Activated CD8-positive, alpha-beta memory T cell treated with anti-CD3 and anti-CD28 coated beads for 1 hour (primary cell): ENCODE results near the gene VAPA.

ENCODE experiments used
- DNase-seq, 2 donors: peaks; one replicate each; pipeline ENCODE4 v3.0.0-alpha.2; 2020; ENCODE audit warnings: low read depth in 1 of 2; ENCODE audit errors: extremely low read depth in 1 of 2

The VAPA gene

DNA sequence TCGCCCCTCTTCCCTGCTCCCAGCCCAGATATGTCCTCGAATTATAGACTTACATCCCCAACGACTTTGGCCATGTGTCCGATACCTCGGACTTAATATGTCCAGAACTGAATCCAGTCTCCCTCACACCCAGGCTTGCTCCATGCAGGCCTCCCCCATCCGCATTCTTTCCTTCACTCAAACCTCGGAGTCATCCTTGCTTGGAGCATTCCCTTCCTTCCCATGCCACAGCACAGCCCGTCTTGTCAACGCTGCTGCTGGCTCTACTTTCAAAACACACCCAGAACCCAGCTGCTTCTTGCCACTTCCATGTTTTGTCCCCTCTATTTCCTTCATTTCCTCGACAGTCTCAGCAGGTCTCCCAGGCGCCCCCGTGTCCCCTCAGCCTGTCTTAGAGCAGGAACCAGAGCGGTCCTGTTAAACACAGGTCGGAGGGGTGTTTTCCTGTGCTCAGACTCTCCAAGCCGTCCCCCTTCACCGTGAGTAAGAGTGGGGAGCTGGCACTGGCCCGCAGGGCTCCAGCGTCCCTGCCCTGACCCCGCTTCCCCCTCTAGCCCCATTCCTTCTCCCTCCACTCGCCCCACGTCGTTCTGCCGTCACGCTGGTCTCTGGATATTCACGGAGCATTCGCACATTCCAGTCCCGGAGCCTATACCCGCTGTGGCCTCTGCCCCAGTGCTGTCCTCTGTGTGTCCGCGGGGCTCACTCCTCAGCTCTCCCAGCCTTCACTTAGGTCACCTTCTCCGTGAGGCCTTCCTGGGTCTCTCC, 54.4 kb downstream of the VAPA start:
- DNase-seq: no peak

DNA sequence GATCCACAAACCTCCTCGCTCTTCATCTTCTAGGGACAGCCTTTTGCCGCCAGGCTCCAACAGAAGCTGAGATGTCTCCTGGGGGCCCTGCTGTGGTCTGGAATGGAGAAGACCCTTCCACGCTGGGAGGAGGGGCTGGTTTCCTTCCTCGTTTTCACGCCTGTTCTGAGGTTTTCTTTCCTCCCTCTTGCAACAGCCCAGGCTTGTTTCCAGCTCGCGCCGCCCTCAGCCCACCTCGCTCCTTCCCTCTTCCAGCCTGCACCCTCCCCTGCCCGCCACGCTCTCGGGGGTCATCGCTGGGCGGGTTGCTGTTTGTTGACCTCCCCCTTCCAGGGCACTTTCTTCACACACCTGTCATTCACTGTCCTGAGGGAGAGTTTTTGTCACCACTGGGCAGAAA, 55.4 kb downstream of the VAPA start:
- no peak for DNase-seq

DNA sequence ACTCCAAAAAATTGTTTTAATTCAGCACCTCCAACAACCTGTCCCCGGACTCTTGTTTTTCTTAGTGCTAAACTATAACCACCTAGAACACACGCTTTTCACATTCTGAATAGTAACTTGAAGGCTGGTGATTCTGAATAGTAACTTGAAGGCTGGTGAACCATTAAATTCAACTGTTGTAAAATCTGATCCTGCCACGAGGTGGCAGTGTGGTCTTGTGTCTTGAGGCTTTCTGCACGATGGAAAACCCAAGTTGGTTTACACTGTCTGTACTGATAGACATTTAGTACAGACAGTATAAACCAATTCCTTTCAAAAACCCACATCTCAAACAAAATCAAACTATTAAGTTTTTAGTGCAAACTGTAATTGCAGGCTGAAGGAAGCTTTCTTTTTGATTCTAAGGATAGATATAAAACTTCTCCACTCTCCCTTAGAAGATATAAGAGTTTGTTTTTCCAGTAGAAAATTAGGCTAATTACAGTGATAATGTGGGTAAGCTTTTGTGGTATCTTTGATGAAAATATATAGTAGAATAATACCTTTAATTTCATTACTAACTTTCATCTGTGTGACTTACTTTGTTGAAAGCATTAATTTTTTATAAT, 57.6 kb downstream of the VAPA start:
- DNase-seq: peak; percentile 18 to 50

DNA sequence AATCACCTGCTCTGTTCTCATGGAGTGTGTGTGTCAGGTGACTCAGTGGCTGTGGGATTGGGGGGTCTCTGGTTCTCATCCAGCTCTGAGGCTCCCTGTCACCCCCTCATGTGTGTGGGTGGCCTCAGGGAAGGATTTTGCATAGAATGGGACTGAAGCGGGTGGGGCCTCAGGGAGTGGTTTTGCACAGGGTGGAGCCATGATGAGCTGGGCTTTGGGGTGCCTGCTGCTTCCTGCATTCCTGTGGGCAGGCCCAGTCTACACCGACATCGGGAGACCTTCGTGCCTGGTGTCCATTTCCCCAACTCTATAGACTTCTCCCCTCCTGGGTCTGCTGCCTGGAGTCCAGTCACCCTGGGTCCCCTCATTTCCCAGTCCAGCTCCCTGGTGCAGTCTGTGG, 59.7 kb downstream of the VAPA start:
- DNase-seq: no peak

DNA sequence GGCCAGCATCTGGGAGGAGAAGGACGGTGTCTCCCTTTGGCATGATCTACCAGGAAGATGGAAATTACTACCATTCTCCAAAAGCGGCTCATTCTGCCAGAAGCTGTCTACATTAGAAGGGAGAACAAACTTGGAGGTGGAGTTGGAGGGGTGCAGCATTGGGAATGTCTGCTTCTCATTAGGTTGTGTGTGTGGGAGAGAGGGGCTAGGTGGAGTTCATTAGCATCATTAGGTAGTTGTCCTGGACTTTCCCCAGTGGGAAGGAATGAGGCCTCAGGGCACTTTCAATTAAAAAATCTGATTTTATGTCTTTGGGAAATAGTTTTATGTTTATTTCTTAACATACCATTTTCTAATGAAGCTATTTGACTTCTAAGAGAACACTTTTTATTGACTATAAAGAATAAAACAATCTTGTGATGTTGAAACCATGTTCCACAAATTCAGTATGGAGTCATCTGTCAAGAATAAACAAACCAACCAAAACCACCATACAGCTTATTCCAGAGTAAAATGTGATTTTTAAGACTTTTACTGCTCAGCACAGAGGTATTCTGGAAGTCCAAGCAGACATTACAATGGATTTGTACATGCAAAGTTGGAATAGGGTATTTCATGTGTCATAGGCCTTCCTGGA, 60.6 kb downstream of the VAPA start:
- DNase-seq: no peak

DNA sequence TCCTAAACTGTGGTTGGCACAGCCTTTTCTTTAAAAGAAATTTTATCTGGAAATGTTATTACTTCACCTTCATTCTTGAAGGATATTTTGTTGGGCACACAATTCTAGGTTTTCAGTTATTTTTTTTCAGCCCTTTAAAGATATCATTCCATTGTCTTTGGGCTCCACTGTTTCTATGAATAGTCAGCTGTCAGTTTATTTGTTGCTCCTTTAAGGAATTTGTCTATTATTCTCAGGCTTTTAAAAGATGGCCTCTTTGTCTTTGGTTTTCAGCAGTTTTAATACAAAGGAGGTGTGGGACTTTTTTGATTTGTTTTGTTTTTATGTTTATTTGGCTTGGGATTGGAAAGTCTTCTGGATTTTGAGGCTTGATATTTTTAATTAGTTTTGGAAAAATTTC, 61.8 kb downstream of the VAPA start:
- no peak for DNase-seq

DNA sequence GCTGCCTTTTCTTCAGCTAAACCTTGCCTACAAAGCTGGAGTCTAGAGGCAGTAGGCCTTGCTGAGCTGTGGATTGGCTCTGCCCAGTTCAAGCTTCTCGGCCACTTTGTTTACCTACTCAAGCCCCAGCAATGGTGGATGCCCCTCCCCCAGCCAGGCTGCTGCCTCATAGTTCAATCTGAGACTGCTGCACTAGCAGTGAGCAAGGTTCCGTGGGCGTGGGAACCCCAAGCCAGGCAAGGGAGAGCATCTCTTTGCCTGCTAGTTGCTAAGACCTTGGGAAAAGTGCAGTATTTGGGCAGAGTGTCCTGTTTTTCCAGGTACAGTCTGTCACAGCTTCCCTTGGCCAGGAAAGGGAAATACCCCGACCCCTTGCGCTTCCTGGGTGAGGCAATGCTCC, 68.9 kb downstream of the VAPA start:
- no peak for DNase-seq

DNA sequence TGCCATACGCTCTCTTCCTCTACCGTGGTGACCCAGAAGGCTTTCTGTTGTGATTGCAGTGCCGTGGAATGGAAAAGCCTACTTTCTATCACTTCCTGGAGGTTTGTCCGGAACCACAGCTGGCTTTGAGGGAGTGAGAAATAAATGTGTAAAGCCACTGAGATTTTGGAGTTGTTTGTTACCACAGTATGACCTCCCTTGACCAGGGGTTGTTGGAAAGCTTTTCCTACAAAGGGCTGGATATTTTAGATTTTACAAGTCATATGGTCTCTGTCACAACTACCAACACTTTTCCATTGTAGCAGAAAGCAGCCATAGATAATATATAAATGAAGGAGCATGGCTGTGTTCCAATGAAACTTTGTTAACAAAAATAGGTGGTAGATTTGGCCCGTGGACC, 70.3 kb downstream of the VAPA start:
- DNase-seq: no peak

DNA sequence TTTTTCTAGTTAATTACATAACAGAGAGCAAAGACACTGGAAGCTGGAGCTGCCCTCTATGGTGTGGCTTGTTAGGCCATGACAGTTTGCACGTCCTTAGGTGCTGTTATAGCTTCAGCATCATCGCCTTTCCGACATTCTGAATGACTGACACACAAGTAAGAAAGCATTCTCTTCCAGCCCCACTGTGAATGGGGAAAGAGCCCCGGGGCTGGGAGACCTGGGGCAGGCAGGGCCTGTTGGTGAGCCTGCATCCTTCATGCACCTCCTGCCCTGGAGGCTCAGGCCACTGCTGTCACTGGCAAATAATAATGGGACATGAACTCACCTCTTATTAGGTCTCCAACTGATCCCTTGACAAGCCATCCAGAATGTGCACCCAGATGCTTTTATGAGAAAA, 71.8 kb downstream of the VAPA start:
- no peak for DNase-seq

DNA sequence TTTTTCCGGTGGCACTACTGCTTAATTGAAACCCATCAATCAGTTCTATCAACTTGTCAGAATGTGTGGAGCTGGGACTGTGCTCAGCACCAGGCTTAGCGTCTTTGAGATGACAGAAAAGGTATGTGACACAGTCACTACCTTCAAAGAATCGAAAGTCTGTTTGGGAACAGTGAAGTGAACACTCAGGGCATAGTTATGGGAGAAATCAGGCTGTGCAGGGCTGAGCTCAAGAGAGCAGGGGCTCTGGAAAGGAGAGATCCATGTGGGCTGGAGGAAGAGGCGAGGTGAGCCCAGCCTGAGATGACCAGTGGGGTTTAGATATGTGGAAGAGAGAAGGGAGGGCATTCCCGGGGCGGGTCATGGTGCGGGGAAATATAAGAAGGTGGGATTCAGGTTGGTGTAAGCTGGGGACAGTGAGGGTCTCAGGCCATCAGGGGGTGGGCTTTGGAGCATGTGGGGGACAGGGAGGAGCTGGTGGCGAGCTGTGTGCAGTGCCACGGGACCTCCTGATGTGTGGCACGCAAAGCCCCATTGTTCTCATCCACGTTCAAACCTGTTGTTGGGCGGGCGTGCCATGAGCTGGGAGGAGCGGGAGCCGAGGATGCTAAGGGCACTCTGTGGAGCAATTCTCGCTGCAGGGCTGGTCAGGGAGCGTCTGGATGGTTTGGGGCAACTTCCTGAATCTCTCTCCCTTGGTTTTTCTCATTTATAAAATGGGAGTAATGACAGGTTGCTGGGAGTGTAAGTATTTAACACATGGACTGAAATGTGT, 72.5 kb downstream of the VAPA start:
- DNase-seq: no peak

DNA sequence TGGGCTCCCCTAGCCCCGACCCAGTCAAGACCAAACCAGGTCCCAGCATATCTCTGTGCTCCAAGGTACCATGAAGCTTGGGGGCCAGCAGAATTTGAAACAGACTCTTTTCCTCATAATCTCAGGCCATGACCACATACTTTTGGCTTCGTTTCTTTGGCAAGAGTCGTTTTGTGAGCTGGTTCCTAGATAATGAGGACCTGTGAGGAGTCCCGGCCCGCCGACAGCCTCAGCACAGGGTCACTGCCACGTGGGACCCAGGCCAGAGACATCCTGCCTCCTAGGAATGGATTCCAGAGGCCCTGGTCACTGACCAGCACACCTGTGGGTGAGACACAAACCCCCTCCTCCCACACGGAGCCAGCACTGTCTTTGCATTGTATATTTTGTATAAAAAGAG, 73.5 kb downstream of the VAPA start:
- no peak for DNase-seq

DNA sequence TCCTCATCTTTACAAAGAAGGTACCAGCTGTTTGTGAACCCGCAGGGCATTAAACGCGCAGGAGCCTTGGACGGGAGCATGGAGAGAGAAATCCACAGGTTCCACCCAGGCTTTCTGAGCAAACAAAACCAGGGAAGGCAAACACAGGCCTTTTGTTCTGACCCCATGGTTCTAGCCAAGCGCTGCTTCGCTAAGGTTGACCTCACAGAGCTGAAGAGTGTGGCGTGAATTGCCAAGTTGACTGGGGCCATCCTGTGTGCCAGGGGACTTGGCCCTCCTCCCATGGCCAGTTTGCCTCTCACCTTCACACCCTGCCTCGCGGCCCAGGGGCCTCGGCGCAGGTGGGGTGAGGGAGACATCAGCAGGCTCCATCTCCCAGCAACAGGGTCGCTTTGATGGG, 74.1 kb downstream of the VAPA start:
- DNase-seq: no peak

DNA sequence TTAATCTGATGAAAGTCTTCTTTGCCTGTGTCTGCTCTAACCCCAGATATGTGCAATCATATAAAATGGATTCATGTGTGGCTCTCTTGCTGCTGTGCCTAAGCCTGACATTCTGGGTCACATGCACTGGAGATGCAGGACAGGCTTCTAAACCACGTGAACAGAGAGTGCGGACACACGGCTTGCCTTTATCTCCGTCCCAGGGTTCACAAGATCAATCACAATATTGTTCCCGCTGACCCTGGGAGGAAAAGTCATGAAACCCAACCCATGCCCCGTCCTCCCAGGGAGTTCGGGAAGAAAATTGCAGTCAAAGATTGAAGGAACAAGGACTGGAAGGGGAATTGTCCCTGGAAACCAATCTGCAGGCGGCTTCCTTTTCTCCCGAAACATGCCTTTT, 74.8 kb downstream of the VAPA start:
- no peak for DNase-seq

DNA sequence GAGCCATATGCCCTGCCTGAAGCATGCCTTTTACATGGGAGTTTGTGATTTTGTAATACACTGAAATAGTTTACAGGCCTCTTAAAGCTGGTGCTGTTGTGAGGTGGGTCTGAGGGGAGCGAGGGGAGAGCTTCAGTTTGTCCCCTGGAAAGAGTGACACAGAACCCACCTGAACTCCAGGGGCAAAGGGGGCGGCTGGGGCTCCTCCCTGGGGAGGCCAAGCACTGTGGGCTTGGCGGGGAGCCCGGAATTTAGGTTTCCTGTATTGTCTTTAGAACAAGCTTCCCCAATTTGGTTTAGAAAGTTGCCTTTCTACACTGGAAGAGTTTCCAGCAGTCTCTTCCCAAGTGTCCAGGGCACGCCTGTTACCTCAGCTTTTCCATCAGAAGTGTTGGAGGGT, 75.7 kb downstream of the VAPA start:
- no peak for DNase-seq

DNA sequence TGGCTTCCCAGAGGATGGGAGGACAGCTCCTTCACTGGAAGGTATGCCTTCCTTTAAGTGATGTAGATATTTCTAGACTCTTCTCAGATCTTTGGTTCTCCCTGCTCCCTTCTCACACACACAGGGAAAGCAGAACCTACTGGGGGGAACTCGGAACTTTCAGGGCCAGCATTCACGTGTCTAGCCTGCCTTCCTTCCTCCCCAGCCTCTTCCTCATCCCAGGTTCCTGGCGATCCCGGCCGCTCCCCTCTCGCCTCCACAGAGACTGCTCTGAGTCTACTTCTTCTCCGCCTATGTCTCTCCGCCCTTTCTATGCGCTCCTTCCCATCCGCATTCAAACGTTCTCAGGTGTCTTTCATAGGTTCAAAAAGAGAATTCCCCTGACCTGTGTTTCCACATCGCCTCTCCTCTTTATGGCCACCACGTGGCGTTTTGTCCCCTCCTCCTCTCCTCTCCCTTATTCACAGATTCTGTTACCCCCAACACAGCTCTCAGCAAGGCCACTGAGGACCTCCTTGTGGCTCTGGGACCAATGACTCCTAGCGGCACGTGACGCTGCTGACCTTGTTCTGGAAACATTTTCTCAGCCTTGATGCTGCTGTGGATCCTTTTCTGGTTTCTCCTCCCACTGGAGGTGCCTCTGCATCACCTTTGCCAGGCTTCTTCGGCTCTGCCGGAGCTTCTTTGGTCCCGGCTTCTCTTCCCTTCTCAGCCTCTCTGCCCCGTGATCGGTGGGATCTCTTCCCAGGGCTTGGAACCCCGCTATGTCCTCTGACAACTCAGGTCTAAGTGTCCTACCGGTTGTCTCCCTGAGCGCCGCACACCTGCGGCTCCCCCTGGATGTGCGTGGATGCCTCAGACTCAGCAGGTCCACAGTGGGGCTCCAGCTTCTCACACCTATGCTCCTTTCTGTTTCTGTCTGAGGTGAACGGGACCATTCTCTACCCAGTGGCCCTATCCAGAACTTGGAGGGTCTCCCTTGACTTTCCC, 77.5 kb downstream of the VAPA start:
- no peak for DNase-seq

DNA sequence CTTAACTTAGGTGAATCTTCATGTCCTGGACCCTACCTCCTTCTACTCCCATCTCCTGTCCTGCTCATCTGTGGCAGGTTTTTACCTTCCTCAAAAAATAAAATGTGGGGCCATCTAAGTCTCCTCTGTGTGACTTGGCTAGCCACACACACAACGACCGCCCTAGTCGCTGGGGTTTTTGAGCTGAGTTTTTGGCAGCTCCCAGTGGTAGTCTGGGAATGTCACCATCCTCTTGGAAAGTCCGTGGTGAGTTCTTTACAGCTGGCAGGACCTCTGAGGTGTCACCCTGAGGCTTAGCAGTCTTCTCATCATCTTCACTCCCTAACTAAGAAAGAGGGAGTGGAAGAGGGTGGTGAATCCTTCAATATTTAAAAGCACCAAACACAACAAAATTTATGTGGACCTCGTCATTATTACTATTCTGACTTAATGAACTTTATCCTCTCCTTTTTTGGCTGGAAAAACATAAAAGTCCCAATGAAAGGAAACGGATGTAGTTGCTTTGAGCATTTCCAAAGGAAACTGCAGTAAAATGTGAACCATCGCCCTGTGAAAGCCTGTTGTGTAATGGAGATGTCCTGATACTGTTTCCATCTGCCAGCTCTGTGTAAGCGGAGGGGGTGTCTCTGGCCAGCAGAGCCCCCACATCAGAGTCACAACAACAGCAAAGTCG, 78.6 kb downstream of the VAPA start:
- no peak for DNase-seq

DNA sequence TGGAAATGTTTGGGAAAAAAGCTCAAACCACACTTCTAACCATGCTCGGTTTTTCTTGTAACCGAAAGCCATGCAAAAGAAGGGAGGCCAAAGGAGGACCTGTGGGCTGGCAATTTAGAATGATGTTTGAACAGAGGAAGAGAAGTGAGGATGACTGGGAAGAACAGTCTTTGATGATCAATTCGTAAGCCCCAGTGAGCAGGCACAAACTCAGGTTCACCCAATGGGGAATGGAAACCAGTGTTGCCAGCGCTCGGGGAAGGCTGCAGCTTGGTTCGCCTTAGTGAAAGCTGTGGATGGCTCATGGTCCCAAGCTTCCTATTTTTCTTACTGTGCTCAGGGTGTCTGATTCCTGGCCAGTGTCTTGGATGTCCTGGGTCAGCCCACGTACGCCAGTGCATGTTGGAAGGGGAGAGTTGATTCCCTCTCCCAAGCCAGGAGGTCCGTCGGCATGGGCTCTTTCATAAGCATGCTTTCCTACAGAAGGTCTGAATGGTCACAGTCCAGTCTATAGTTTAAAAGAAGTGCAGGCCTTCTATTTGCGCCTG, 79.2 kb downstream of the VAPA start:
- no peak for DNase-seq

DNA sequence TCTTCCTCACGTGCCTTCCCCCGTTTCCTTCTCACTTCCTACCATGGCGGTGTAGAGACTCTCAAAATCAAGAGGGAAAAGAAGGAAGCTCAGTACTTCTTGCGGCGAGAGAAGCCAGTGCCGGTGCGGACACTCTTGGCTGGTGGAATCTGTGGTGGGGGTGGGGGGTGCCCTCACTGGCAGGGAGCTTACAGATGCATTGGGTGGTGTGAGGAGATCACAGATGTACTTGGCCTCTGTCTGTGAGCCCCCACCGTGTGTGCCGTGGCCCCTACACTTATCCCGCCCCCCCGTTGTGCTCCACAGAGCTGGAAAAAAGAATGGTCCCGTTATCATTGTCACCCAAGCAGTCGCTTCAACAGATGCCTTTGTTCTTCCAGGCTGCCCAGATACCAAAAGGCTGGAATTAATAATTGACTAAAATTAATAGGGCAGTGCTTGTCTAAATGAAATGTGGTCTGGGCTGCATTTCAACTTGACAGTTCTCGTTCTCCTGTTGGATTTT, 79.8 kb downstream of the VAPA start:
- no peak for DNase-seq

DNA sequence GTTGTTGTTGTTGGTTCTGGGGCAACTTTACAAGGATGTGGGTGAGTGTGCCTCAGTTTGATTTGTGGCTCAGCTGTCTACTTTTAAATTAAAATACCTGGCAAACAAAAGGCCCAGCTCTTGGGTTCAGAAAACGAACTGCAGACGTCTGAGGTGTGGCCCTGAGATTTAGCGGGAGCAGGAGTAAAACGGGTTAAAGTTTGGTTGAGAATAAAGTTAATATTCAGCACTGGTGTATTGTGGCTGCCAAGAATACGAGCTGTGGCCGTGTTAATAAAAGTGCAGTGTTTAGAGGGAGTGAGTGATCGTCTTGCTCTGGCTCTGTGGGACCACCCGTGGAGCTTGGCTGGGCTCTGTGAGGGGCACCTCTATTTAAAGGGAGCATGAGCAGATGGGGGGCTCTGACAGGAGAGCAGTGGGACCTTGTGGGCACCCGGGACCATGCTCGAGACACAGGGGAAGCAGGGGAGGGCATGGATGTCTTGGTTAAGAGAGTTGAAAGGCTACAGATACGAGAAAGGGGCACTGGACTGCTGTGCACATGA, 80.3 kb downstream of the VAPA start:
- DNase-seq: no peak
